HG03280 (cell line): ENCODE results near the gene HSF5.
"Not testable (repeated sequence)": the region's sequence is repeated elsewhere in the genome, so short reads cannot be mapped to it uniquely, and the experiment has no call there.

Experiments
- ATAC-seq: cut with Tn5 transposase; IDR thresholded peaks from one replicate; pipeline ENCODE4 v1.9.1; 2021; ENCODE audit warnings: mild to moderate bottlenecking, moderate library complexity; ENCODE audit not compliant: unreplicated experiment

Gene HSF5

DNA sequence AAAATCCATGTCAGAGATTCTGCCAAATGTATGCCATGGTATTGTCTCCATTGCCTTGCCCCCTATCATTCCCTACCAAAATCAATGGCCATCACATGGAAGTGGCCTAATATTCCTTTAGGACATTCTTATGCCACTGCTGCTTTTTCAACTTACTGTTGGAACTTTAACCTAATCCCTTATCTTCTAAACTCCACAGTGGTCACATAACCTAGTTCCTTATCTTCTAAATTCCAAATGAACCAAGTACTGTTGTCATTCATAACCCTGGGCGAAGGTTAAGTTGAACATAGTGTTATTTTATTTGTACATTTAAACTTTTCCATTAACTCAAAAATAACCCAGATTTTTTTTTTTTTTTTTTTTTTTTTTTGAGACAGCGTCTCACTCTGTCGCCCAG, 3.6 kb downstream of the HSF5 start:
- ATAC-seq = no peak

GRCh38 chr17:58481798-58482197, 6.4 kb downstream of the HSF5 start:
- not testable (repeated sequence) for ATAC-seq

DNA sequence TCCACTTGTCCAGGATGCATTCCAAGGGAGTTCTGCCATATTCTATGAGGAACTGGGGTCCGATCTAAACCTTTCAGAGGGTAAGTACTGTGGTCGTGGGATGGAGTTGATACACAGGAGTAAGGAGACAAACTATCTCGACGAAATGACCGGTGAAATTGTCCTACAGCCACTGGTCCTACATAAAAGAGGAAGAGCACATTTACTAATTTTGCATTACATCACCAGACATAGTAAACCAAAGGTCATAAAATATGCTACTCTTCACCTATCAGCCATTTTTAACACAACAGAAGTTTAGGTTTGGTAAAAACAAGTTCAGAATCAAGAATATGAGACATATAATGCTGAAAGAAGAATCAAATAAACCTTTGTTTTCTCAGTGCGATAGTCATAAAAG, 8.1 kb downstream of the HSF5 start:
- no peak for ATAC-seq

GRCh38 chr17:58476812-58477211, 11.4 kb downstream of the HSF5 start:
- no peak for ATAC-seq

DNA sequence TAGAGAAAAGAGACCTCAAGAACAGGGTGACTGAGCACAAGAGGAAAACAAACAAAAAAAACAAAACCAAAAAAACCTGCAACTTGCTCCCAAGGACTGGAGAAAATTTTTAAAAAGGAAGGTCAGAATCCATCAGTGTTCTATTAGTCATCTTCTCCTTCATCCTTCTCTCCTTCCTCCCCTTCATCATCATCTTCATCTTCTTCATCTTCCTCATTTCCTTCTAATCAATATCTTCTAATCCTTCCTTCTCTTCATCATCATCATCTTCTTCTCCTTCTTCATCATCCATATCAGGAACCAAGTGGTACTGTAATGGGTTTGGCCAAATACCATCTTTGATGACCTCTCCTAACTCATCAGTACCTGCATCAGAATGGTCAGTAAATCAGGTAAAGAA, 12.2 kb downstream of the HSF5 start:
- no peak for ATAC-seq

GRCh38 chr17:58470356-58470755, 17.9 kb downstream of the HSF5 start:
- ATAC-seq = no peak

GRCh38 chr17:58468944-58469343, 19.3 kb downstream of the HSF5 start:
- ATAC-seq = no peak

- no peak for ATAC-seq
Observed at GRCh38 chr17:58455491-58455890, 32.7 kb downstream of the HSF5 start.

DNA sequence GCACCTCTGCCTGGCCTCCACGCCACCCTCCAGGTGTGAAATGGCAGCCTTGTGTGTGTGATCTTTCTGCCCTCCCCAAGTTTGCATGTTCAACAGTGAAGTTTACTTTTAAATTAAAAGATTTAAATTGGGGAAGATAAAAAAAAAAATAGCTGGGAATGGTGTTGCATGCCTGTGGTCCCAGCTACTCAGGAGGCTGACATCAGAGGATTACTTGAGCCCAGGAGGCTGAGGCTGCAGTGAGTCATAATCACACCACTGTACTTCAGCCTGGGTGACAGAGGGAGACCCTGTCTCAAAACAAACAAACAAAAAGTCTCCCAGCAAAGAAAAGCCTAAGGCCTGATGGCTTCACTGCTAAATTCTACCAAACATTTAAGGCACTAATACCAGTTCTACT, 35.5 kb downstream of the HSF5 start:
- no peak for ATAC-seq

GRCh38 chr17:58447039-58447975, 40.9 kb downstream of the HSF5 start:
- no peak for ATAC-seq

DNA sequence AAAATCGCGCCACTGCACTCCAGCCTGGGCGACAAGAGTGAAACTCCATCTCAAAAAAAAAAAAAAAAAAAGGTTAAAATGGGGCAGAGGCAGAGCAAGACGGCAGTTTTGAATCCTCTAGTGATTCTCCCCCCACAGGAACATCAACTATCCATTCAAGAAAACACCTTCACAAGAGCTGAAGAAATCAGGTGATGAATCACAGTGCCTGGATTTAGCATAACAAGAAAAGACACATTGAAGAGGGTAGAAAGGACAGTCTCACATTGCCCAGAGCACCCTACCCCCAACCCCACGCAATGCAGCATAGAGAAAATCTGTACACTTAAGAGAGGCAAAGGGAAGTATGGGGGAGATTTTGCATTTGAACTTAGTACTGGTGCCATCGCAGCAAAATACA, 42.1 kb downstream of the HSF5 start:
- no peak for ATAC-seq

GRCh38 chr17:58436805-58437239, 51.4 kb downstream of the HSF5 start:
- no peak for ATAC-seq

- no peak for ATAC-seq
Observed at GRCh38 chr17:58436245-58436644, 52.0 kb downstream of the HSF5 start.

- no peak for ATAC-seq
Observed at GRCh38 chr17:58432806-58433573, 55.2 kb downstream of the HSF5 start.

DNA sequence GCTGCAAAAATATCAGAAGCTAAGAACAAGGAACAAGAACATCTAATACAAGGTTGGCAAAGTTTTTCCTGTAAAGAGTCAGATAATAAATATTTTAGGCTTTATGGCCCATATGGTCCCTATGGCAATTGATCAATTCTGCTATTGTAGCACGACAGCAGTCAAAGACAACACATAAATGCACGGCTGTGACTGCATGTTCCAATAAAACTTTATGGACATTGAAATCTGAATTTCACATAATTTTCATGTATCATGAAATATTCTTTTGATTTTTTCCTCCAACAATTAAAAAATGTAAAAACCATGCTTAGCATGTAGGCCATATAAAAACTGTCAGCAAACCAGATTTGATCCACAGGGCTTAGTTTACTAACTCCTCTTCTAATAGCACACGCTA, 60.4 kb downstream of the HSF5 start:
- no peak for ATAC-seq

- no peak for ATAC-seq
Observed at GRCh38 chr17:58421711-58422110, 66.5 kb downstream of the HSF5 start.

- no peak for ATAC-seq
Observed at GRCh38 chr17:58420827-58421226, 67.4 kb downstream of the HSF5 start.

DNA sequence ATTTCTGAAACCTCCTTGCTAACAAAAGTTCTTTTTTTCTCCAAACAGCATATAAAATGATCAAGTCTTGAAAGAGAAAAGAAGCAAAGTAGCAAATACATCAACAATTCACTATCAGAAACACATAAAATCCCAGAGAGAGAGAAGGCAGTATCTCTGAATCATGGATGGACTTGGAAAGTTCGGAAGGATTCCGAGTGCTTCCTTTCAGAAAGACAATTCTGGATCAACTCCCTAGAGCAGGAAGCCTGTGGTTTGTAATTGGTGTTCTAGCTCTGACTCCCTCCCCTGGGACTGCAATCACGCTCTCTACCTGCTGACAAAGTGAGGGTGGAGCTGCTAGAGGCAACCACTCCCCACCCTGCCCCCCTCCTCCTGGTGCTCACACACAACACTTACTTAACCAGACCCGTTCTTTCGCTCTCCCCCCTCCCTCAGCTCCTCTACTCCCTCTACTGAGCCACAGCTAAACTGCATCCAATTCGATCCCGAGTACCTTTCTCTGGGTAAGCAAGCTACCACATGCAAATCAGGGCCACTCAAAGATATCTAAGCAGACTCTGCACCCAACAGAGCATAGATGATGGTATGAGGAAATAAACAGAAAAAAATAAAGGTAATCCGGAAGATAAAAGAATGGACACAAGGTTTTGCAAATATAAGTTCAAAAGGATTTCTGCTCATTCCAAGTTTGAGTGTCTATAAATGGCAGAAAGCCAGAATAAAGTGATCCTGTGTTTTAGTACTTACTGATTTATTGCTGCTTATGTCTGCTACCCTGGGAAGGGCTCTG, 70.7 kb downstream of the HSF5 start, which contains the start of gene RNF43:
Gene RNF43, minus strand, starts transcription at position 235 of the 793 bp plus-strand sequence. CDS start 1,957 bp downstream, outside the sequence.
- peak; percentile 95 for ATAC-seq

- no peak for ATAC-seq
Observed at GRCh38 chr17:58416937-58417299, 71.3 kb downstream of the HSF5 start.

GRCh38 chr17:58416396-58416795, 71.8 kb downstream of the HSF5 start:
- ATAC-seq = no peak
